WI38 (cell line): Measurements from ENCODE around the gene MINK1.

Experiments used
- H3K4me3 ChIP-seq: 2 replicates; pipeline ENCODE4 v1.5.1; 2011; ENCODE audit warnings: low read depth, mild to moderate bottlenecking, control low read depth, low read length
- CTCF ChIP-seq: IDR thresholded peaks from 2 replicates; pipeline ENCODE4 v1.5.1; 2012; ENCODE audit warnings: low read depth, mild to moderate bottlenecking, control low read depth, low read length

Gene MINK1

GRCh38 chr17:4932756-4933155 lies 99.6 kb downstream of the MINK1 start:
- TF ChIP-seq CTCF: no peak
- no peak overlapping the region for H3K4me3 ChIP-seq

- TF ChIP-seq CTCF: no peak
- H3K4me3 ChIP-seq: no peak overlapping the region
Measured at GRCh38 chr17:4933646-4934045, 100.5 kb downstream of the MINK1 start.

GRCh38 chr17:4934173-4934979 lies 101.2 kb downstream of the MINK1 start:
- no peak overlapping the region for H3K4me3 ChIP-seq
- TF ChIP-seq CTCF: peak; percentile 17; the same call in 1 of the 2 replicates

- no peak for TF ChIP-seq CTCF
- H3K4me3 ChIP-seq: no peak overlapping the region
Measured at GRCh38 chr17:4935650-4936049, 102.5 kb downstream of the MINK1 start.

- H3K4me3 ChIP-seq: no peak overlapping the region
- no peak for TF ChIP-seq CTCF
Measured at GRCh38 chr17:4936436-4936835, 103.3 kb downstream of the MINK1 start.

- TF ChIP-seq CTCF: no peak
- H3K4me3 ChIP-seq: no peak overlapping the region
Measured at GRCh38 chr17:4937553-4937952, 104.4 kb downstream of the MINK1 start.

GRCh38 chr17:4938069-4938491 lies 104.9 kb downstream of the MINK1 start:
- no peak for TF ChIP-seq CTCF
- H3K4me3 ChIP-seq: no peak overlapping the region
